HCT116 (cell line): ENCODE data around the gene TPO. TPM values are rescaled to one million over a fixed set of nuclear protein-coding genes. Genes with fewer than 3 reads are reported as not detected.
A peak's percentile ranks its signal among the peaks of the same experiment; 100 is the strongest.

Experiments
- ATAC-seq: fragments of 200-7000 bp; cut with Tn5 transposase; 2 replicates; pipeline ENCODE4 v1.9.1; 2020; ENCODE audit warnings: mild to moderate bottlenecking, moderate library complexity
- BruUV-seq: library from RNA; stranded (reverse); fragments of 400-500 nt; replicated peaks from 2 replicates; lab custom pipeline; 2021; lab: Mats Ljungman, UMichigan
- CTCF ChIA-PET: fragments of 300-600 bp; sonication (Branson Sonifier 250); formaldehyde crosslinking; loops from one replicate; lab custom pipeline; 2021; ENCODE audit warnings: antibody characterized with exemption; lab: Charles Lee
- POLR2A ChIA-PET: fragments of 300-600, 350-600 bp; sonication (Branson Sonifier 250); formaldehyde crosslinking; loops from one replicate; lab custom pipeline; 2021; ENCODE audit warnings: antibody characterized with exemption; lab: Charles Lee
- RAD21 ChIA-PET, 2 experiments: fragments of 300-600 bp; sonication (Branson Sonifier 250); formaldehyde crosslinking; loops; one replicate each; lab custom pipeline; 2023; ENCODE audit warnings: low total read pairs in 2 of 2; ENCODE audit not compliant: uncharacterized antibody in 2 of 2, unreplicated experiment in 2 of 2, low non-redundant PET in 1 of 2; lab: Charles Lee
- DNase-seq: peaks from one replicate; pipeline ENCODE4 v3.0.0-alpha.2; 2010; ENCODE audit warnings: low read depth, low spot score
- H2AFZ ChIP-seq: fragments of 200-600 bp; shearing (Covaris generic), sonication (generic); 2 replicates; pipeline ENCODE4 v1.6.1; 2017; ENCODE audit warnings: low read depth, mixed run types, mixed read lengths, antibody characterized with exemption, low read length; ENCODE audit not compliant: poor library complexity, severe bottlenecking
- H3K27ac ChIP-seq: 2 replicates; pipeline ENCODE4 v1.5.1; 2012; ENCODE audit warnings: low read depth, low read length
- H3K27me3 ChIP-seq: fragments of 200-600 bp; sonication (generic); 2 replicates; pipeline ENCODE4 v1.6.1; 2016; ENCODE audit warnings: mixed run types, low read length, mixed read lengths; ENCODE audit not compliant: insufficient read depth
- H3K36me3 ChIP-seq, 2 experiments: fragments of 200-500 bp in 1 of 2; fragments of 200-600 bp in 1 of 2; sonication (Bioruptor generic) in 1 of 2; sonication (generic) in 1 of 2; 2 replicates each; pipeline versions ENCODE4 v1.5.1 to v1.6.1; 2014 to 2016; ENCODE audit warnings: low read length in 2 of 2, inconsistent platforms in 1 of 2, mixed read lengths in 1 of 2, mixed run types in 1 of 2; ENCODE audit not compliant: insufficient read depth in 2 of 2, control insufficient read depth in 1 of 2
- H3K4me1 ChIP-seq, 2 experiments: fragments of 200-600 bp in 1 of 2; sonication (generic) in 1 of 2; 2 replicates each; pipeline versions ENCODE4 v1.5.1 to v1.6.1; 2012 to 2017; ENCODE audit warnings: low read length in 2 of 2, inconsistent platforms in 1 of 2, mild to moderate bottlenecking in 1 of 2, mixed read lengths in 1 of 2, mixed run types in 1 of 2, moderate library complexity in 1 of 2; ENCODE audit not compliant: insufficient read depth in 2 of 2, control insufficient read depth in 1 of 2
- H3K4me2 ChIP-seq: fragments of 200-600 bp; sonication (generic); 2 replicates; pipeline ENCODE4 v1.6.1; 2017; ENCODE audit warnings: mixed run types, low read length, mixed read lengths
- H3K4me3 ChIP-seq, 2 experiments: fragments of 200-600 bp in 1 of 2; sonication (generic) in 1 of 2; replicated peaks in 1 of 2; 2 replicates each; pipeline ENCODE4 v1.5.1; 2011 to 2016; ENCODE audit warnings: low read length in 2 of 2, control low read depth in 1 of 2, low read depth in 1 of 2, mild to moderate bottlenecking in 1 of 2, mixed read lengths in 1 of 2, mixed run types in 1 of 2
- H3K79me2 ChIP-seq: fragments of 200-600 bp; sonication (generic); 2 replicates; pipeline ENCODE4 v1.6.1; 2017; ENCODE audit warnings: mild to moderate bottlenecking, mixed run types, low read length, moderate library complexity, mixed read lengths; ENCODE audit not compliant: insufficient read depth
- H3K9ac ChIP-seq: fragments of 200-600 bp; sonication (generic); 2 replicates; pipeline ENCODE4 v1.6.1; 2016; ENCODE audit warnings: low read length, mixed read lengths
- H3K9me2 ChIP-seq: fragments of 200-600 bp; sonication (generic), shearing (Covaris generic); 2 replicates; pipeline ENCODE4 v1.6.1; 2017; ENCODE audit warnings: mixed run types, mild to moderate bottlenecking, moderate library complexity; ENCODE audit not compliant: insufficient read depth
- H3K9me3 ChIP-seq, 2 experiments: fragments of 200-500 bp in 1 of 2; fragments of 200-600 bp in 1 of 2; sonication (Bioruptor generic) in 1 of 2; sonication (generic) in 1 of 2; 2 replicates each; pipeline ENCODE4 v1.6.1; 2014 to 2017; ENCODE audit warnings: low read length in 2 of 2, mixed read lengths in 2 of 2, inconsistent platforms in 1 of 2, low read depth in 1 of 2, mild to moderate bottlenecking in 1 of 2, mixed run types in 1 of 2, moderate library complexity in 1 of 2; ENCODE audit not compliant: control insufficient read depth in 1 of 2, insufficient read depth in 1 of 2
- H4K20me1 ChIP-seq: fragments of 200-600 bp; sonication (generic), shearing (Covaris generic); 2 replicates; pipeline ENCODE4 v1.6.1; 2017; ENCODE audit warnings: mixed run types, mild to moderate bottlenecking, moderate library complexity; ENCODE audit not compliant: insufficient read depth
- EZH2phosphoT487 ChIP-seq: fragments of 200-600 bp; IDR thresholded peaks from 2 replicates; pipeline ENCODE4 v1.6.1; 2018; ENCODE audit warnings: antibody characterized with exemption, borderline replicate concordance
- MAX ChIP-seq: IDR thresholded peaks from 2 replicates; pipeline ENCODE4 v1.6.1; 2012
- POLR2AphosphoS5 ChIP-seq: IDR thresholded peaks from 2 replicates; pipeline ENCODE4 v1.6.1; 2011; ENCODE audit warnings: mild to moderate bottlenecking, low read depth, low read length, moderate library complexity
- RAD21 ChIP-seq: IDR thresholded peaks from 2 replicates; pipeline ENCODE4 v1.6.1; 2012; ENCODE audit warnings: low read depth, mild to moderate bottlenecking
- intact Hi-C: fragments of 100-400 bp; cut with micrococcal nuclease; formaldehyde crosslinking; loops from 2 replicates; pipeline ENCODE4 v1.10.0; 2022
- total RNA-seq: library from RNA; stranded (reverse); gene quantifications from one replicate; pipeline ENCODE4 v1.2.1, GENCODE V29; 2021; ENCODE audit not compliant: unreplicated experiment
- TF ChIP-seq, protein P1 (sequence below), 3 experiments: fragments of 200-600 bp in 1 of 3; sonication (generic) in 1 of 3; IDR thresholded peaks in 2 of 3; conservative IDR thresholded peaks in 1 of 3; 2 replicates each; pipeline ENCODE4 v1.5.1; 2012 to 2017; ENCODE audit warnings: low read depth in 2 of 3, low read length in 2 of 3, antibody characterized with exemption in 1 of 3, borderline replicate concordance in 1 of 3, control low read depth in 1 of 3, mild to moderate bottlenecking in 1 of 3, mixed read lengths in 1 of 3, mixed run types in 1 of 3, moderate library complexity in 1 of 3; ENCODE audit not compliant: insufficient read depth in 1 of 3

Gene TPO
- total RNA-seq, 1 experiment from 2014 or later, result not detected

DNA sequence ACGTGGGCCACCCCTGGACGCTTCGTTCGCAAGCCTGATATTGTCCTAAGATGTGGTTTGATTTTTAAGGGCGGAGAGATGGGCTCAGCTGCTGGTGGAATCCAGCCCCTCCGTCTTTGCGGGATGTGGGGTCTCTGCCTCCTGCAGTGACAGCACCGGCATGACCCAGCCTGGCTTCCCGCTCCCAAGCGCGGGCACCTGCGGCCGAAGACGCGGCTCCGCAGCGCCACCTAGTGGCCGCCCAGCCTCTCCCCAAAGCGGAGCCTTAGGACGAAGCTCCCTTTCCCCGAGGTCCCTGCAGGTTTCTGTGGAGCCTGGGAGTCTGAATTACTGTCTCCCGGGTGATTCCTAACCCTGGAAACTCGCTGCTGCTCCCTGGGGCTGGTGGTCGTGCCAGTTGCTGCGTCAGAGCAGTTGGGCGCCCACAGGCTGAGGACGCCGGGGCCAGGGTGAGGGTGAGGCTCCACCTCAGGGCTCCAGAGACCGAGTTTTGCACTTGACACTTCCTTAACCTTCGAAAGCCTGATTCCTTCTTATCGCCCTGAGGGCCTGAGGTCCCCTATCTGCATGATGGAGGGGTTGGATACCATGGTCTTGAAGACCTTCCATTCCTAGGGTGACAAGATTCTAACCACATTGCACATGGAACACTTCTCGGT lies 137.5 kb downstream of the TPO start:
- POLR2A ChIA-PET, result no interaction called here
- intact Hi-C loops, result loop anchor here (2.0 kb wide), 1 partner anchor 266 kb away; no protein-coding TSS in a partner anchor
- CTCF ChIA-PET, result interaction anchor here (0.8 to 2.6 kb wide), 9 partner anchors 9 to 1021 kb away, joined by 3 to 17 read pairs (median 4); no protein-coding TSS in a partner anchor
- Histone ChIP-seq H2AFZ (peak overlapping the region; percentile 9), H4K20me1 (no peaks in the 10 kb centered on the region), H3K4me1 (peaks cover 0 to 7% of the 10 kb centered on the region in 2 experiments; a peak in 2 of 4 replicates), H3K9ac (no peak overlapping the region), H3K9me3 (no peaks in the 10 kb centered on the region), H3K36me3 (no peaks in the 10 kb centered on the region), H3K27me3 (no peaks in the 10 kb centered on the region), H3K27ac (no peak overlapping the region), H3K4me3 (no peak overlapping the region), H3K79me2 (no peaks in the 10 kb centered on the region), H3K9me2 (no peaks in the 10 kb centered on the region), H3K4me2 (peak overlapping the region; percentile 44)
- RAD21 ChIA-PET, result interaction anchor here in 1 of 2 experiments (0.9 kb wide), 1 partner anchor 219 kb away, joined by 3 read pairs; no protein-coding TSS in a partner anchor
- ATAC-seq (peak; percentile 94), DNase-seq (peak; percentile 18)
- no TSS peak for BruUV-seq
- TF ChIP-seq MAX (0 out of 2 replicates have a peak, but pooled peaks have one; percentile 40), EZH2phosphoT487 (no peak), POLR2AphosphoS5 (no peak), RAD21 (peak; percentile 62)
- TF ChIP-seq, protein P1, sequence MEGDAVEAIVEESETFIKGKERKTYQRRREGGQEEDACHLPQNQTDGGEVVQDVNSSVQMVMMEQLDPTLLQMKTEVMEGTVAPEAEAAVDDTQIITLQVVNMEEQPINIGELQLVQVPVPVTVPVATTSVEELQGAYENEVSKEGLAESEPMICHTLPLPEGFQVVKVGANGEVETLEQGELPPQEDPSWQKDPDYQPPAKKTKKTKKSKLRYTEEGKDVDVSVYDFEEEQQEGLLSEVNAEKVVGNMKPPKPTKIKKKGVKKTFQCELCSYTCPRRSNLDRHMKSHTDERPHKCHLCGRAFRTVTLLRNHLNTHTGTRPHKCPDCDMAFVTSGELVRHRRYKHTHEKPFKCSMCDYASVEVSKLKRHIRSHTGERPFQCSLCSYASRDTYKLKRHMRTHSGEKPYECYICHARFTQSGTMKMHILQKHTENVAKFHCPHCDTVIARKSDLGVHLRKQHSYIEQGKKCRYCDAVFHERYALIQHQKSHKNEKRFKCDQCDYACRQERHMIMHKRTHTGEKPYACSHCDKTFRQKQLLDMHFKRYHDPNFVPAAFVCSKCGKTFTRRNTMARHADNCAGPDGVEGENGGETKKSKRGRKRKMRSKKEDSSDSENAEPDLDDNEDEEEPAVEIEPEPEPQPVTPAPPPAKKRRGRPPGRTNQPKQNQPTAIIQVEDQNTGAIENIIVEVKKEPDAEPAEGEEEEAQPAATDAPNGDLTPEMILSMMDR (IDR thresholded peaks at IDR 0.05 in 2 of 3, conservative IDR thresholded peaks at IDR 0.05 in 1 of 3; ENCODE audit: borderline replicate concordance in 1 of 3, insufficient read depth in 1 of 3, low read depth in 2 of 3, low read length in 2 of 3), result peak; percentile 59 to 96 (median 83)
